OCI-M1 (cell line): Measurements from ENCODE around the gene BTBD16.

Experiments used
- DNase-seq: peaks from one replicate; lab custom pipeline; 2025; lab: John Stamatoyannopoulos, UW

The BTBD16 gene

GRCh38 chr10:122373721-122374120, 102.6 kb downstream of the BTBD16 start:
- DNase-seq, result no peak

GRCh38 chr10:122374237-122374858, 103.3 kb downstream of the BTBD16 start, which contains the start of gene PLEKHA1:
PLEKHA1 (plus strand) TSS chr10:122374708; CDS start chr10:122393201, 18,493 bp downstream.
- no peak for DNase-seq

- no peak for DNase-seq
These were observed 104.0 kb downstream of the BTBD16 start for GRCh38 chr10:122374859-122375678.

GRCh38 chr10:122375679-122376160, 104.6 kb downstream of the BTBD16 start:
- no peak for DNase-seq

GRCh38 chr10:122376364-122376961, 105.4 kb downstream of the BTBD16 start:
- DNase-seq, result no peak

- DNase-seq, result no peak
These were observed 107.9 kb downstream of the BTBD16 start for GRCh38 chr10:122379041-122379440.

GRCh38 chr10:122379537-122379936, 108.4 kb downstream of the BTBD16 start:
- no peak for DNase-seq

GRCh38 chr10:122380703-122381102, 109.6 kb downstream of the BTBD16 start:
- DNase-seq, result no peak

GRCh38 chr10:122381680-122382079, 110.6 kb downstream of the BTBD16 start:
- DNase-seq, result no peak

GRCh38 chr10:122386514-122386913, 115.4 kb downstream of the BTBD16 start:
- DNase-seq, result no peak

GRCh38 chr10:122387572-122387971, 116.5 kb downstream of the BTBD16 start:
- DNase-seq, result no peak
